DMS53 treated with DMSO at 0.1 percent for 48 hours (cell line): ENCODE data around the gene LAPTM5.
"Not testable (repeated sequence)": the region's sequence is repeated elsewhere in the genome, so short reads cannot be mapped to it uniquely, and the experiment has no call there.

Experiments used
- DNase-seq: peaks from one replicate; lab custom pipeline; 2025; ENCODE audit not compliant: unreplicated experiment; lab: John Stamatoyannopoulos, UW

The LAPTM5 gene

DNA sequence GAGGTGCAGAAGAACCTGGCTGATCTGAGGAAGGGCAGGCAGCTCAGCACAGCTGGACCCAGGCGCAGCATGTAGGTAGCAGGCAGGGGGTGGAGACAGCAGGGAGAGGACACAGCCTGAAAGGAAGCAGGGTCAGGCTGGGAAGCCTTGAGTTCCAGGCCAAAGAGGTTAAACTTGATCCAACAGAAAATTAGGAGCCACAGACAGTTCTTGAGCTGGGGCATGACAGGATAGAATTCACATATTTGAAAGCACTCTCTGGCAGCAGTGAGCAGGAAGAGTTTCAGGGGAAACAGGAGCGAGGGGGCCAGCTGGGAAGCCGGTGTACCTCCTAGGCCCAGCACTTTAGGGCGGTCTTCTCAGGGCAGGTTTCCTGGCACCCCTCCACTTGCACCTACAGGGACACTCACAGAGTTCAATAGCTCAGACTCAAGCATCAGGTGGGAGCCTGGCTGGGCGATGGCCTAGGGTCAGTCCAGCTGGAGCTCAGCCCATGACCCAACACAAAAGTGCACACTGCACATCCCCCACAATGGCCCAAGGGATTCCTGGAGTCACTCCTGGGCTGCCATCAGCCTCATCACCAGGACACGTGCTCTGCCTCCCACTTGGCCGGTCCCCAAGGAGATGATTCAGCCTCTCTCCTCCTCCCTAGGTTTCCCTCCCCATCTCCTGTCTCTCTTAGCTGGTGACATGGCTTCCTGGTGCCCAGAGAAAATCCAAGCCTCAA is 56.9 kb downstream of the LAPTM5 start:
- no peak for DNase-seq

DNA sequence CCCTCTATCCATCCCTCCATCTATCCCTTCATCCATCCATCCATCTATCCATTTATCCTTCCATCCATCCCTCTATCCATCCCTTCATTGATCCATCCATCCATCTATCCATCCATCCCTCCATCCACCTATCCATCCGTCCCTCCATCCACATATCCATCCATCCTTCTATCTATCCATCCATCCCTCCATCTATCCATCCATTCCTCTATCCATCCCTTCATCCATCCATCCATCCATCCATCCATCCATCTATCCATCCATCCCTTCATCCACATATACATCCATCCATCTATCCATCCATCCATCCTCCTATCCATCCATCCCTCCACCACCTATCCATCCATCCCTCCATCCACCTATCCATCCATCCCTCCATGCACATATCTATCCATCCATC is 57.8 kb downstream of the LAPTM5 start:
- DNase-seq, result no peak

DNA sequence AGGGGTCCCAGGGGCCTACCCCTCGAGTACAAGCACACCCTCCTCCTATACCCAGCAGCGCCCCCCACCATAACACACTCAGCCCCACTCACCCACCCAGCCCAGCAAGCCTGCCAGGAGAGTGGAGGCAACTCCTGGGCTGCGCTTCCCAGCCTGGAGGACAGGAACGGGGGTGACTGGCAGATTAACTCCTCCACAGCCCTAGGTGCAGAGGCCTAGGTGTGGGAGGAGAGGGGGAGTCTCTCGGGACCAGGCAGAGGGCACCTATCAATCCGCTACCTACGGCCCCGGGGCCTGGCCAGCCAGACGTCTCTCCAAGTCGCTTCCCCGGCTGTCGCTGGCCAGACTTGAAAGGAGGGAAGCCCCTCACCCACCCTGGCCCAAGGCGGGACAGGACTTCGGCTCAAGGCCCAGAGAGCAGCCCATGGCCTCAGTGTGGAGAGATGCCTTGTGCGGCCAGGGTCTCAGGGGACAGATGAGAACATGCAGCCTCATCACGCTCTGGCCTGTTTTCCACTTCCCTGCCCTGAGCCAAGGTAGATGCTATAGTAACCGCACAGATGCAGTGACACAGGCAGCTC is 59.1 kb downstream of the LAPTM5 start:
- no peak for DNase-seq

DNA sequence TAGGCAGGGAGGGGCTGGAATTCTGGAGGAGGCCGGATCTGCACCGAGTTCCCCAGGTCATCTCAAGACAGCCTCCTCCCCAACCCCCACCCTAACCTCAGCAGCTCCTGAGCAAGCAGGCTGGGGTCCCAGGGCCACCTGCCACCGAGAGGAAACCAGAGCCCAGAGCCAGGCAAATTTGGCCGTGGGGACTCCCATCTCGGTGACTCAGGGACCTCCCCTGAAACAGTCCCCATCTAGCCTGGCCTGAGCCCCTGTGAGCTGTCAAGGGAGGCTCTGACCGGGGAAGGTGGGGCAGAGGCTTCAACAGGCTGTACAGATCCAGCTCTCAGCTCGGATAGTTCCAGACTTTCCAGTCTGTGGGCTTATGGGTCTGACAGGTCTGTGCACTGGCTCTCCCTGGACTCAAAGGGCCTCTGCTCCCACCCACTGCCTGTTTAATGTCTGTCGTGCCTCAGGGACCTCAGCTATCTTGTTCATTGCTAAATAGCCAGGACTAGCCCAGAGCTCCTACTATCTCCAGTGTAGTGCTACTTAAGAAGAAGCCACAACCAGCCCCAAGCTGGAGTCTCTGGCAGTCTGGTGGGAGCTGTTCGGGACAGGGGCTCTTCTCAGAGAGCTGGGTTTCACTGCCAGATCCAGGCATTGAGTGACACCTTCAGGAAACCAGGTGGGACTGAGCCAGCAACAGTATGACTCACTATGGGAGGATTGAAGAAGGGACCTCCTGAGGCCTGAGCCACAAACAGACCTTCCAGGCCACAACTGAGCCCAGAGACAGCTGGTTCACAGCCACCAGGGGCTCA is 59.8 kb downstream of the LAPTM5 start:
- no peak for DNase-seq

DNA sequence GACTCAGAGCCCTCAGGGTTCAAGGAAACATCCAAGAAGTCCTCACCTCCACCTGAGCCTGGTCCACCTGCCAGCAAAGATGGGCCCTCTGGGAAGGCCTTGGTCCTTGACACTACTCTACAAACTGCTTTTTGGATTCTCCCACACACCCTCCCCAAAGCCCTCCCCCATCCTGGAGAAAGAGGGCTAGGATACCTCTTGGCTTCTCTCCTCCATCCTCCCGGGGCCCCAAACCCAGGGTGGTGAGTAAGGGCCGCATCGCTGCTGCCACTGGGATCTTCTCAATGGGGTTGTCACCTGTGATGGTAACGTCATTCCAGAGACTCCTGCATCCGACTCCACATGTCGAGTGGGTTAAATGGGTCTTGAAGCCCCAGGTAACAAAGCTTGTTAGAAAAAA is 60.7 kb downstream of the LAPTM5 start:
- DNase-seq, result no peak

DNA sequence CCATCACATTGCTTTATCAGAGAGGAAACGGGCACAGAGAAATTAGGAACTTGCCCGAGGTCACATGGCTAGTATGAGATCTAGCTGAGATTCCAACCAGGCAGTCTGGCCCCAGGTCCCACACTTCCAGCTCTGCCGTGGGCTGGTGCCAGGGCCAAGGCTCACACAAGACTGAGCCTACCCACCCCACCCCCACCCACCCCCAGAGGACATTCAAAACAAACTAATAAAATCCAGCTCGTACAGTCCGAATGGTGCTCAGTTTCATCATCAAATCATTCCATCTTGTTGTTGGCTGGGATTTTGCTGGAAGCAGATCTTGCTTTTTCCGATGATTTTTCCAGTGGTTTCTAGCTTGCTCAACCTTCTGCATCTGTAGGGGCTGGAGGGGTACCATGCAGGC is 62.1 kb downstream of the LAPTM5 start:
- no peak for DNase-seq

DNA sequence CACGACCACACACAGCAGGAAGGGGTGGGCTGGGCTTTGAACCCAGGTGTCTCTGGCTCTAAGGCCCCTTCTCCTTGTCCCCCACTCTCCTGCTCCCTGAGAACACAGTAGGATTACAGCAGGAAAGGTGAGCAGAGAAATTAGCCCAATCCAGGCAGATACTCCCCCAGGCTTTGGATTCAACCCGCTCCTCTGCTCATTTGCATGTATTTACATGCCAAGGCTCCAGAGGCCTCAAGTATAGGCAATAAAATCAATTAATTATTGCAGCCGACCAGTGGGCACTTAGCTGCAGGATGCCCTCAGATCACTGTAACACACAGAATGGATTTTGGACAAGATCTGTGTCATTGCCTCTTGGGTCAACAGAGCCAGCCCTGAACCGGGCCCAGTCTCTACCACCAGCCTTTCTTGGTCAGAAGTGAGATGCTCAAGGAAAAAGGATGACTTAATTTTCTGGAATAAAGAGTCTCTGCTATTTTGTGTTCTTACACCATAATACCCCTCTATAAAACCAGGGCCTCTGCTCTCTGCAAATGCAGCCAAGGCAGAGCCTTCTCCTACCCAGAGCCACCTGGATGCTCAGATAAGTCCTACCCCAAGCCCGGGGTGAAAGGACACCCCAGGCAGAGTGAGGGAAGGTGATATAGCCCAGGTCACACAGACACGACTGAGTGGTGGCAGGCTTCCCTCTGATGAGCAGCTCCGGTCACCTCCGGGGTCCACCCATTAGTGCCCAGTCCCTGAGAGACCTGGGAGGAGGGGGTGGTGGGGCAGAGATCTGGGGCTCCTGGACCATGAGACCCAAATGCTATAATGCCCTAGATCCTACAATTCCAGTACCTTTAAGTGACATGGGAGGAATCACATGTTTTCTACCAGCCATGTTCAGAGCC is 63.0 kb downstream of the LAPTM5 start:
- no peak for DNase-seq

DNA sequence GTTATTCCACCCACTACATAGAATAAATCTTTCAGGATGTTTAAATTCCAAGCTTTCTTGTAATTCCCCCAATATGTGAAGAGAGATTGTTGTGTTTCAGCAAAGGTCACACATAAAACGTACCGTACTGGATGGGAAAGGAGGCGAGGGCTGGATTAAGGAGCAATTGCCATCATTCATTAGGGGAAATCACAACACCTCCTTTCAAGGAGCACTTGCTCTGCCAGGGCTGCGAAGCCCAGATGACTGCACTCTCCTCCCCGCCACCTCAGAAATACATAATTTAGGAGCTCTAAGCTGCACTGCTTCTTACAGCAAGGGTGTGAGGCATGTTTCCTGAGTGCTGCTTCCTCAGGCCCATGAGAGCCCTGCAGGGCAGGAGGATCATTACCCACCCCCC is 63.8 kb downstream of the LAPTM5 start:
- DNase-seq, result no peak

DNA sequence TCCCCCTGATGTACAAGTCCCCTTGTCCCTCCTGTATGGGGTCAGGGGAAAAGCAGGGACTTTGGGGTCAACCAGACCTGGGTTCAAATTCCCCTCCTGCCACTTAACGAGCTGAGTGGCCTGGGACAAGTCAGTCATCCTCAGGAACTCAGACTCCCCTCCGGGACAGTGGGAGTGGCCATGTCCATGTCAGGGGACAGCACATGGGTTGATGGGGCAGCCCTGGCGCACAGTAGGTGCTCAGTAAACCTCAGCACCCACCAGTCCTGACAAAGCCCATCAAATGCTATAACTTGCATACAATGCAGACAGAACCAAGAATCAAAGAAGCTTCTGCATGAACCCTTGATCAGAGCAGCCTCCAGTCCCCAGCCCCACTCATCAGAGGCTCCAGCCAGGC is 64.2 kb downstream of the LAPTM5 start:
- DNase-seq, result no peak

DNA sequence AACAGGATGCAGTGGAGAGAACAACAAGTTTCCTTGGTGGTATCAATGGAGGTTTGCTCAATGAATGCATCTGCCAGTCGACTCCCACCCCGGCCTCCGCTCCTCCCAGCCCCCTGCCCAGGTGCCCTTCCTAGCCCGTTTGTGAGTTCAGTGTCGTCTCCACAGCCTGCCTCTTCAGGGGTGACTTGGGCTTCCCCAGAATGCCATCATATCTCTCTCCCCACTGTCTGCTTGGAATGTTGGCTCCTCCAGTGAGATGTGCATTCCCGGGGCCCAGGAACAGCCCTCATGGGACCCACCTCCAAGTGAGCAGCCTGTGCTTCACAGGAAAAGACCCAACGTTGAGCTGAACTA is 64.6 kb downstream of the LAPTM5 start:
- DNase-seq, result no peak

DNA sequence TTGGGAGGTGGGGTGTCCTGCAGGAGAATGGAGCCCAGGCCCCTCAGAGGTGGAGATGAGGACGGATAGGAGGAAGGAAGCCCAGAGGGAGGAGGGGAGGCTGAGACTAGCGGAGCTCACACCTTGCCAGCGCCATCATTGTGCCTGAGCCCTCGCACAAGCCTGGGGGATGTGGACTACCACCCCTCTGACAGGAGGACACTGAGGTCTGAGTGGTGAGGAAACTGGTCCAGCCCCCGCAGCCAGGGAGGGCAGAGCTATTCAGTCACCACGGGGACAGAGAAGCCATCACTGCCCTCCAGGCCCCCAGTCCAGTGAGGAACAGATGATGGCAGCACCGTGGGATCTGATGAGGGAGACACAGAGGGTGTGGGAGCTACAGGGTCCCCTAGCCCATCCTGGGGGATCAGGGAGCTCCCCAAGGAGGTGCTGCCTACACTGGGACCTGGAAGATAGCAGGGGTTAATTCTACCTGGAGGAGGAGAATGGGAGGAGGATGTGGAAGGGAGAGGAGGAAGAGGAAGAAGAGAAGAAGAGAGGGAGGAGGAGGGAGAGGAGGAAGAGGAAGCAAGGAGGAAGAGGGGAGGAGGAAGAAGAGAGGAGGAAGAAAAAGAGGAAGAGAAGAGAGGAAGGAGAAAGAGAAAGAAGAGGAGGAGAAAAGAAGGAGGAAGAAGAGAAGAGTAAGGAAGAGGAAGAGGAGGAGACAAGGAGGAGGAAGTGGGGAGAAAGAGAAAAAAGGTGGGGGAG is 65.2 kb downstream of the LAPTM5 start:
- no peak for DNase-seq

DNA sequence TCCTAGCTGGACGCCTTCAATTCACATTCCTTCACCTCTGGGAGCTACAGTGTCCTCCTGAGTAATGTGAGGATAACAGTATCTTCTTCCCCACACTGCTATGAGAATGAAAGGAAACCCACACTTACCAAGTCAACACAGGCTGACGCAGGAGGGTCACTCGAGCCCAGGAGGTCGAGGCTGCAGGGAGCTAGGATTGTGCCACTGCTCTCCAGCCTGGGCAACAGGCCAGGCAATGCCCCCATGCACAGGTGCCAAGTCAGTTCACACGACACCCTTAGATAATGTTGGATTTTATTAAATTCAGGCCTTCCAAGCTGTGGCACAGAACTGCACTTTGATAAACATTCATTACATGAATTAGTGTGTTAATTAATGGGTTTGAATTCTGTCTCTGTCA is 66.1 kb downstream of the LAPTM5 start:
- DNase-seq, result no peak

DNA sequence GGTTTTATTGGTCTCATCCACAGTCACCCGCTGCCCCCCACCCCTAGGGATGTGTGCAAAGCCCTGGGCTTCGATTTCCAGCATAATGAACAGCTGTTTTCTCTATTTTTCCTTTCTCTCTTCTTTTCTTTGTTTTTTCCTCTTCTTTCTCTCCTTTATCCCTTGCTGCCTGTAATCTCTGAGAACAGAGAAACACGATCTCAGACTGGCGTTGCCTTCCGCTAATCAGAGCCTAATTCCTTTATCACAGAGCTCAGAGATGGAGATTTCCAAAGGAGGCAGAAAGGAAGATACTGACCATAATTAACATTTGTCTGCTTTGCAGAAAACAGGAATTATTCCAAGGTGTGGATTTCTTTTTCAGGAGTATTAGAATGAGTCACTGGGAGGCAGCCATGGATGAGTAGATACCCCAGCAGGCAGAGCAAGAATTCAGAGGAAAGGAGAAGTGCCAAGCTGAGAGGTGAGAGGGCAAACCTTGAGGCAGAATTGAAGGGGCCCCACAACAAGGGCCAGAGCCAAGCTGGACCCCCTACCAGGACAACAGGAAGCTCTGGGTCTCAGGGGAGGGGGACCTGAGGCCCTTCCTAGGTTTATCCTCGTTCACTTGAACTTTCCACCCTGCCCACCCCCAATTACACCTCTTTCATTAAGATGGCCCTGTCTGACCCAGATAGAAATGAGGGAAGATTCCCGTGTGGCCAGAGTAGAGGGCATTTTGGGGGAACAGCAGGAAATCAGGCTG is 67.5 kb downstream of the LAPTM5 start:
- no peak for DNase-seq

DNA sequence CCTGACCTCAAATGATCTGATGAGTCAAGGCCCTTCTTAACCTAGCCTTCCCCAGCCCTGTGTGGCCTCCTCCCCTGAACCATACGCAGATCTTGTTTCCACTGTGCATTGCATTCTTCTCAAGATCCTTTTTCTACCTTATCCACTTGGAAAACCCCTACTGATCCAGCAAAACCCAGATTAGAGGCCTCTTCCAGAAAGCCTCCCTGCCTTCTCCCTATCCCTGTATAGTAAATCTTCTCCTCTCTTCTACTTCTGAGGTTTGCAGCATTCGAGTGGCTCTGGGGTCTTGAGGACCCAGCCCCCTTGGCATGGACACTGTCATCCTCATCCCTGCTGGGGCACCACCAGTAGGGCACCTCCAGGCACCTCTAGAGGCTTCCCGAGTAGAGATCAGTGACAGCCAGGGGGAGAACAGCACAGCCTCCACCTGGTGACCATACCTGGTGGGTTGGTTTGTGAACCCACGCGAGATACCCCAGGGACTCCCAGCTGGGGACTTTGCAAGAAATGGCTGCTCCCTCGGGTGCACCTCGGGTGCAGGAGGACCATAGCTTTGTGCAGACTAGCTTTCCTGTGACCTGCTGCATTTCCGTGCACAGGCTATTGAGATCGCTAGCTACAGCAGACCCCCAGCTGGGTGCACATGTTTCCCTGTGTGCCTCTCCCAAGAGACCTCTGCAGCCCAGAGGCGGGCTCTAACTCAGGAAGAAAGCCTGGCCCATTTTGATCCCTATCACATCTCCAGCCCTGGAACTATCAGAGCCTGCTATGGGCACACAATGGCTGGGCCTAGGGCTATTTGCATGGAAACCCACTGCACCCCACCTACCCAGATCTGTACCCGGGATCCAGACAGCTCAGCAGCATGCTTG is 68.4 kb downstream of the LAPTM5 start:
- DNase-seq, result no peak

DNA sequence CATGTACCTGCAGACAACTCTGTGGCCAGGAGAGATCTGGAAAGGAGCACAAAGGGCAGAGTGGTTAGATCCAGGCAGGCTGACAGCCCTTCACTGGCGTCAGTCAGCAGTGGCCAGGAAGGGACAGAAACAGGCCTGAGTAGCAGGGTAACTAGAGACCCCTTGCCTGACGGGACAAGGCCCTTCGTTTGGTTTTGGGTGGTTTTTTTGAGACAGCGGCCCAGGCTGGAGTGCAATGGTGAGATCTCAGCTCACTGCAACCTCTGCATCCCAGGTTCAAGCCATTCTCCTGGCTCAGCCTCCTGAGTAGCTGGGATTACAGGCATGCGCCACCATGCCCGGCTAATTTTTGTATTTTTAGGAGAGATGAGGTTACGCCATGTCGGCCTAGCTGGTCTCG is 69.1 kb downstream of the LAPTM5 start:
- not testable (repeated sequence) for DNase-seq

DNA sequence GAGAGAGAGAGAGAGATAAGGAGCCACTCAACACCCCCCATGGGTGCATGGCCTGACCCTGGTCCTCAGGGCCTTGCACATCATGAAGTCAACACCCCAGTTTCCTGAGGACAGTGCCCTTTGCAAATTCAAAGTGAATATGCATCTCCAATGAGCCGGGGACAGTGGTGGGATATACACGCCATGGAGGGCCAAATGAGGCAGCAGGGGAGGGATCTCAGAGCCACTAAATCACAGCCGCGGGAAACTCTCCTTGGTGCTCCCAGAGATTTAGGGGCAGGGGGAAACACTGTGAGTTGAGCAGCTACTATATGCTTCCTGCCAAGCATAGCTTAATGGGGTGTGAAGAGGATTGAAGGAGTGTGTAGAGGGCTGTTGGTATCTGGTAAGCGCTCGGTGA is 69.7 kb downstream of the LAPTM5 start:
- no peak for DNase-seq

DNA sequence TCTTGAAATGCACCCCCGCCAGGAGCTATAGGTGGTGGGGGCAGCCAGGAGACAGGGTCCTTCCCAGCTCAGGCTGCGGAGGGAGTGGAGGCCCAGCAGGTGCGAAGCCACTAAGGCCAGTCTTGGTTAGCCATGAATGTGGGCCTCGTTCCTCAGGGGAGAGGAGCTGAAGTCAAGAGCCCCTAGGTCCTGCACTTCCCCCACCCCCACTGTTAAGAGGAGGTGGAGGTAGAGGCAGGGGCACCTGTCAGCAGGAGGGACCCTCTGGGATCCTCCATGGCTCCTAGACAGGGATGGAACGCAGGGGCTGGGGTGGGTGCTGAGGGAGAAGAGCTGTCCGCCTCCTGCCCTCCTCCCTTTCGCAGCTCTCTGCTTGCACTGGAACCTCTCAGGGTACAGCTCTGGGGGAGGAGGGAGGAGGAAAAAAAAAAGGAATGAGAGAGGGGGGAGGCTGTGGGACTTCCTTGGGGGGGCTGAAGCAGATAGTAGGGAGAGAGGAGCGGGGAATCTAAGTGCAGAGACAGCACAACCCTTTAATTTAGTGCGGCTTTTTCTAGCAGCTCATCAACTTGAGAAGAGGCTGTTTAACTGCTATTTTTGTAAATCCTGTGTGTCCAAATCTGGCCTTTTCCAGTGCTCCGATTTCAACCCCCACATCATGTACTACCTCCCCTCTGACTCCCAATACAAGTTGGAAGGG is 71.2 kb downstream of the LAPTM5 start:
- DNase-seq, result no peak

DNA sequence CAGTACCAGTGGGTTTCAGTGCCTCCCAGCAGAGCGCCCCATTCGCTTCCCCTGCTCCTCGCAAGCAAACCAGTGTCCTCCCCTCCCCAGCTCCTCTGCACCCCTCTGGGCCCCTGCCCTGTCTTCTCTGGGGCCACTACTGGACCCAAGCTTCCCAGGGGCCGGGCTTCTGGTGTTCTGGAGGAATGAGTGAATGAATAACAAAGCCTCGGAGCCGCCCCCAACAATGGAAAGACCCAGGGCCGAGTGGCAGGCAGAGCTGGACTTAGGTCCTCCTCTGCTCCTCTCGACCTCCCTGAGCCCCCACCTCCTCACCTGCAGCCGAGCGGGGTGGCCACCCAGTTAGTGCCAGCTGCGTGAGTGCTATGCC is 71.8 kb downstream of the LAPTM5 start:
- no peak for DNase-seq
